HepG2 (cell line): ENCODE data around the gene AMZ1. TPM values are rescaled to one million over a fixed set of nuclear protein-coding genes. Genes with fewer than 3 reads are reported as not detected.

Experiments
- ATAC-seq: fragments of 200-7000 bp; cut with Tn5 transposase; 3 replicates; pipeline ENCODE4 v1.9.1; 2020; ENCODE audit warnings: mild to moderate bottlenecking, moderate library complexity
- BruUV-seq: library from RNA; stranded (reverse); fragments of 400-500 nt; replicated peaks from 2 replicates; lab custom pipeline; 2021; lab: Mats Ljungman, UMichigan
- CTCF ChIA-PET: fragments of 300-600 bp; formaldehyde crosslinking; extraction: SDS; loops from one replicate; lab custom pipeline; 2021; ENCODE audit warnings: low total read pairs, inconsistent platforms, low intra/inter-chr PET ratio; lab: Yijun Ruan, JAX
- POLR2A ChIA-PET: fragments of 350-600 bp; sonication (Branson Sonifier 250); formaldehyde crosslinking; loops from one replicate; lab custom pipeline; 2020; ENCODE audit warnings: antibody characterized with exemption, inconsistent platforms; lab: Yijun Ruan, JAX
- DNase-seq: peaks from one replicate; pipeline ENCODE4 v3.0.0-alpha.2; 2015; ENCODE audit warnings: low spot score
- FAIRE-seq: peaks from 3 replicates; lab custom pipeline; 2011; peaks lifted over from hg19 to GRCh38; lab: Jason Lieb, UNC
- H2AFZ ChIP-seq: one replicate; pipeline ENCODE4 v1.6.1; 2011; ENCODE audit warnings: low read length, inconsistent platforms
- H3K27ac ChIP-seq: fragments of 300-600 bp; 3 replicates; pipeline ENCODE4 v1.8.0; 2011; ENCODE audit warnings: mixed run types, mild to moderate bottlenecking, mixed read lengths, low read length, inconsistent platforms; ENCODE audit not compliant: insufficient read depth; ENCODE audit errors: extremely low read length
- H3K27me3 ChIP-seq, 2 experiments: fragments of 200-600 bp in 1 of 2; 2 replicates in 1 of 2; 3 replicates in 1 of 2; pipeline versions ENCODE4 v1.6.0 to v1.8.0; 2011; ENCODE audit warnings: low read length in 2 of 2, mild to moderate bottlenecking in 2 of 2, moderate library complexity in 2 of 2, inconsistent platforms in 1 of 2; ENCODE audit not compliant: insufficient read depth in 2 of 2, control insufficient read depth in 1 of 2
- H3K36me3 ChIP-seq, 2 experiments: fragments of 200-600 bp in 1 of 2; replicated peaks in 1 of 2; 2 replicates in 1 of 2; 3 replicates in 1 of 2; pipeline versions ENCODE4 v1.5.1 to v1.8.0; 2011; ENCODE audit warnings: low read length in 2 of 2, inconsistent platforms in 1 of 2; ENCODE audit not compliant: insufficient read depth in 2 of 2, control insufficient read depth in 1 of 2
- H3K4me1 ChIP-seq: 2 replicates; pipeline ENCODE4 v1.5.1; 2012; ENCODE audit warnings: low read length, inconsistent platforms; ENCODE audit not compliant: insufficient read depth
- H3K4me2 ChIP-seq: 2 replicates; pipeline ENCODE4 v1.6.0; 2011; ENCODE audit warnings: low read depth, low read length, inconsistent platforms
- H3K4me3 ChIP-seq, 3 experiments: fragments of 200-600 bp in 1 of 3; sonication (generic), shearing (Covaris generic) in 1 of 3; replicated peaks in 1 of 3; 2 replicates each; pipeline ENCODE4 v1.5.1; 2011 to 2016; ENCODE audit warnings: low read length in 3 of 3, inconsistent platforms in 2 of 3, low read depth in 2 of 3, mild to moderate bottlenecking in 2 of 3, control low read depth in 1 of 3, mixed read lengths in 1 of 3; ENCODE audit not compliant: insufficient read depth in 1 of 3
- H3K79me2 ChIP-seq: one replicate; pipeline ENCODE4 v1.6.1; 2011; ENCODE audit warnings: low read length, inconsistent platforms; ENCODE audit not compliant: insufficient read depth
- H3K9ac ChIP-seq: 2 replicates; pipeline ENCODE4 v1.6.0; 2011; ENCODE audit warnings: mild to moderate bottlenecking, low read depth, low read length, inconsistent platforms; ENCODE audit not compliant: insufficient read depth
- H3K9me3 ChIP-seq: 2 replicates; pipeline ENCODE4 v1.5.1; 2012; ENCODE audit warnings: mild to moderate bottlenecking, low read length
- H4K20me1 ChIP-seq: 2 replicates; pipeline ENCODE4 v1.6.0; 2011; ENCODE audit warnings: inconsistent platforms, mild to moderate bottlenecking, low read length, moderate library complexity; ENCODE audit not compliant: insufficient read depth
- AGO2 ChIP-seq: fragments of 200-400 bp; formaldehyde crosslinking; optimal IDR thresholded peaks from 2 replicates; pipeline ENCODE3; 2017; ENCODE audit warnings: mild to moderate bottlenecking, low read depth, low read length, moderate library complexity
- HNRNPL ChIP-seq: fragments of 200-400 bp; formaldehyde crosslinking; IDR thresholded peaks from 2 replicates; pipeline ENCODE4 v1.6.1; 2017; ENCODE audit warnings: mild to moderate bottlenecking, low read depth, low read length
- RXRA ChIP-seq: sonication (generic); formaldehyde crosslinking; IDR thresholded peaks from 2 replicates; pipeline ENCODE4 v1.5.1; 2020; ENCODE audit warnings: missing genetic modification reagents
- SMYD3 ChIP-seq: sonication (generic); formaldehyde crosslinking; IDR thresholded peaks from 2 replicates; pipeline ENCODE4 v1.8.1; 2023; ENCODE audit warnings: mild to moderate bottlenecking, missing genetic modification reagents
- WGBS: methylation state at CpG from one replicate; pipeline ENCODE4 v1.1.6; 2017; ENCODE audit warnings: low lambda C conversion rate; 5-methylcytosine and 5-hydroxymethylcytosine counted together
- in situ Hi-C: cut with HindIII; loops from 2 replicates; pipeline ENCODE4 v1.10.0; 2017; ENCODE audit warnings: low pct_unique_long_range_greater_than_20kb; ENCODE audit not compliant: extremely low pct_ligation_motif_present
- intact Hi-C: fragments of 100-400 bp; cut with micrococcal nuclease; formaldehyde crosslinking; loops from one replicate; pipeline ENCODE4 v1.10.0; 2022; ENCODE audit not compliant: unreplicated experiment
- polyA plus RNA-seq, 8 experiments: library from polyadenylated mRNA; depleted of rRNA in 3 of 8; stranded (reverse) in 7 of 8; unstranded in 1 of 8; fragments of >200 nt; fragmentation: Illumina TruSeq in 4 of 8; extraction: Trizol in 4 of 8; gene quantifications; 2 replicates each; pipeline versions ENCODE4 v1.2.1 to v1.2.3, GENCODE V29; 2011 to 2016; ENCODE audit warnings: low read depth in 4 of 8, missing spikeins in 1 of 8, mixed read lengths in 1 of 8; ENCODE audit not compliant: insufficient read depth in 1 of 8
- total RNA-seq, 5 experiments: library from RNA; depleted of rRNA; stranded (reverse); fragments of >200 nt; fragmentation: Illumina TruSeq; extraction: Trizol; gene quantifications; 2 replicates each; pipeline ENCODE4 v1.2.3, GENCODE V29; 2016; ENCODE audit warnings: low read depth in 1 of 5
- TF ChIP-seq, protein P1 (sequence below): sonication (generic); formaldehyde crosslinking; IDR thresholded peaks from 2 replicates; pipeline ENCODE4 v1.8.1; 2023; ENCODE audit warnings: mild to moderate bottlenecking, missing genetic modification reagents
- TF ChIP-seq, protein P2 (sequence below): sonication (generic); formaldehyde crosslinking; IDR thresholded peaks from 2 replicates; pipeline ENCODE4 v1.5.1; 2020; ENCODE audit warnings: mild to moderate bottlenecking, missing genetic modification reagents, moderate library complexity

The AMZ1 gene
- total and polyA plus RNA-seq, 2 of the 13 experiments (the other 11 are each of a cell fraction or from before 2014, with no cell fraction given), result 0.03 TPM; not detected in 1

DNA sequence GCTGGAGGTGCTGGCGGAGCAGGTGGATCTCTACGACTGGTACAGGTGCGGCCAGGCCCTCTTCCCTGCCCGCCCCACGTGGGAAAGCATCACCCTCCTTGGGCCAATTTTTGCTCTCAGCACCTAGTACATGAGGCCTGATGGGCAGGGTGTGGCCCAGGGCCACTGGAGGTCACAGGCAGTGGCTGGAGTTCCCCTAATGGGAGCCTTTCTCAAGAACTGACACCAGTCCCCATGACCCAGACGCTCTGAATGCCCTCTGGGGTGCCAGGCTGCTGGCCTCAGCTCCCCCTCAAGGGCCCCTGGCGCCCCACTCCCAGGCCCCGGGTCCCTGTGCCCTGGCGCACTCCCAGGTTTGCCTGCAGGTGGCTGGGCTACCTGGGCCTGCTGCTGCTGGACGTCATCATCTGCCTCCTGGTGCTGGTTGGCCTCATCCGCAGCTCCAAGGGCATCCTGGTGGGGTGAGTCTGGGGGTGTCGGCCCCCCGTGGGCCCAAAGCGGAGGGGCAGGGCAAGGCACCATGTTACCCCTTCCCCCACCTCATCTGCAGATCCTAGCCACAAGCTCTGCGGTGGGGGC, 40.3 kb upstream of the AMZ1 start:
- intact Hi-C loops, result no loop called here
- TF ChIP-seq SMYD3 (no peak), RXRA (CRISPR knock-in tag) (peak; percentile 5; the same call in 1 of the 2 replicates), AGO2 (peak; percentile 52), HNRNPL (0 out of 2 replicates have a peak, but pooled peaks have one; percentile 6)
- TF ChIP-seq, protein P1, sequence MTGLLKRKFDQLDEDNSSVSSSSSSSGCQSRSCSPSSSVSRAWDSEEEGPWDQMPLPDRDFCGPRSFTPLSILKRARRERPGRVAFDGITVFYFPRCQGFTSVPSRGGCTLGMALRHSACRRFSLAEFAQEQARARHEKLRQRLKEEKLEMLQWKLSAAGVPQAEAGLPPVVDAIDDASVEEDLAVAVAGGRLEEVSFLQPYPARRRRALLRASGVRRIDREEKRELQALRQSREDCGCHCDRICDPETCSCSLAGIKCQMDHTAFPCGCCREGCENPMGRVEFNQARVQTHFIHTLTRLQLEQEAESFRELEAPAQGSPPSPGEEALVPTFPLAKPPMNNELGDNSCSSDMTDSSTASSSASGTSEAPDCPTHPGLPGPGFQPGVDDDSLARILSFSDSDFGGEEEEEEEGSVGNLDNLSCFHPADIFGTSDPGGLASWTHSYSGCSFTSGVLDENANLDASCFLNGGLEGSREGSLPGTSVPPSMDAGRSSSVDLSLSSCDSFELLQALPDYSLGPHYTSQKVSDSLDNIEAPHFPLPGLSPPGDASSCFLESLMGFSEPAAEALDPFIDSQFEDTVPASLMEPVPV, result no peak
- TF ChIP-seq, protein P2, sequence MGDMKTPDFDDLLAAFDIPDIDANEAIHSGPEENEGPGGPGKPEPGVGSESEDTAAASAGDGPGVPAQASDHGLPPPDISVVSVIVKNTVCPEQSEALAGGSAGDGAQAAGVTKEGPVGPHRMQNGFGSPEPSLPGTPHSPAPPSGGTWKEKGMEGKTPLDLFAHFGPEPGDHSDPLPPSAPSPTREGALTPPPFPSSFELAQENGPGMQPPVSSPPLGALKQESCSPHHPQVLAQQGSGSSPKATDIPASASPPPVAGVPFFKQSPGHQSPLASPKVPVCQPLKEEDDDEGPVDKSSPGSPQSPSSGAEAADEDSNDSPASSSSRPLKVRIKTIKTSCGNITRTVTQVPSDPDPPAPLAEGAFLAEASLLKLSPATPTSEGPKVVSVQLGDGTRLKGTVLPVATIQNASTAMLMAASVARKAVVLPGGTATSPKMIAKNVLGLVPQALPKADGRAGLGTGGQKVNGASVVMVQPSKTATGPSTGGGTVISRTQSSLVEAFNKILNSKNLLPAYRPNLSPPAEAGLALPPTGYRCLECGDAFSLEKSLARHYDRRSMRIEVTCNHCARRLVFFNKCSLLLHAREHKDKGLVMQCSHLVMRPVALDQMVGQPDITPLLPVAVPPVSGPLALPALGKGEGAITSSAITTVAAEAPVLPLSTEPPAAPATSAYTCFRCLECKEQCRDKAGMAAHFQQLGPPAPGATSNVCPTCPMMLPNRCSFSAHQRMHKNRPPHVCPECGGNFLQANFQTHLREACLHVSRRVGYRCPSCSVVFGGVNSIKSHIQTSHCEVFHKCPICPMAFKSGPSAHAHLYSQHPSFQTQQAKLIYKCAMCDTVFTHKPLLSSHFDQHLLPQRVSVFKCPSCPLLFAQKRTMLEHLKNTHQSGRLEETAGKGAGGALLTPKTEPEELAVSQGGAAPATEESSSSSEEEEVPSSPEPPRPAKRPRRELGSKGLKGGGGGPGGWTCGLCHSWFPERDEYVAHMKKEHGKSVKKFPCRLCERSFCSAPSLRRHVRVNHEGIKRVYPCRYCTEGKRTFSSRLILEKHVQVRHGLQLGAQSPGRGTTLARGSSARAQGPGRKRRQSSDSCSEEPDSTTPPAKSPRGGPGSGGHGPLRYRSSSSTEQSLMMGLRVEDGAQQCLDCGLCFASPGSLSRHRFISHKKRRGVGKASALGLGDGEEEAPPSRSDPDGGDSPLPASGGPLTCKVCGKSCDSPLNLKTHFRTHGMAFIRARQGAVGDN (CRISPR knock-in tag), result peak; percentile 34; the same call in 1 of the 2 replicates
- TF ChIP-seq, all 625 proteins: peak for 4
- Histone ChIP-seq H3K9me3 (no peaks in the 10 kb centered on the region), H3K4me2 (no peak overlapping the region), H3K4me3 (no peak overlapping the region), H4K20me1 (peaks cover 32% of the 10 kb centered on the region; the same call in 1 of the 2 replicates), H3K9ac (no peak overlapping the region), H3K79me2 (peaks cover 12% of the 10 kb centered on the region), H3K36me3 (peaks cover 19 to 32% of the 10 kb centered on the region in 2 experiments; a peak in 4 of 5 replicates), H3K27me3 (no peaks in the 10 kb centered on the region), H3K27ac (no peak overlapping the region), H2AFZ (no peak overlapping the region), H3K4me1 (peaks cover 11% of the 10 kb centered on the region)
- ATAC-seq (no peak), DNase-seq (no peak), FAIRE-seq (no peak)
- BruUV-seq, result no TSS peak
- in situ Hi-C loops, result loop anchor here (10.0 kb wide), 1 partner anchor 83 kb away; no protein-coding TSS in a partner anchor
- ChIA-PET CTCF (no interaction called here), POLR2A (no interaction called here)
- 96% methylated on average over 5 of the region's 15 CpGs for WGBS
